K562 (cell line): ENCODE results near the gene CD22. TPM values are rescaled to one million over a fixed set of nuclear protein-coding genes. Genes with fewer than 3 reads are reported as not detected.

Experiments used
- CBX1 ChIP-seq: sonication (generic); IDR thresholded peaks from 2 replicates; pipeline ENCODE4 v1.6.1; 2016; ENCODE audit warnings: antibody characterized with exemption, low read depth, mild to moderate bottlenecking
- CBX2 ChIP-seq: fragments of 200-600 bp; sonication (generic); IDR thresholded peaks from one replicate; pipeline ENCODE4 v1.6.1; 2012; ENCODE audit warnings: mild to moderate bottlenecking, low read length, inconsistent platforms; ENCODE audit not compliant: insufficient read depth, poor library complexity, severe bottlenecking
- CREM ChIP-seq: IDR thresholded peaks from 2 replicates; pipeline ENCODE4 v1.6.1; 2014; ENCODE audit warnings: antibody characterized with exemption, low read depth
- ESRRA ChIP-seq: fragments of 450-650 bp; IDR thresholded peaks from 2 replicates; pipeline ENCODE4 v1.6.1; 2014; ENCODE audit warnings: low read depth, mild to moderate bottlenecking, moderate library complexity, borderline replicate concordance
- MEIS2 ChIP-seq: fragments of 450-650 bp; IDR thresholded peaks from 2 replicates; pipeline ENCODE4 v1.6.1; 2014; ENCODE audit warnings: mild to moderate bottlenecking; ENCODE audit not compliant: partially characterized antibody
- NCOA4 ChIP-seq: fragments of 450-650 bp; IDR thresholded peaks from 2 replicates; pipeline ENCODE4 v1.6.1; 2018; ENCODE audit warnings: mild to moderate bottlenecking; ENCODE audit not compliant: partially characterized antibody
- SIRT6 ChIP-seq: IDR thresholded peaks from one replicate; pipeline ENCODE4 v1.6.1; 2012; ENCODE audit warnings: low read depth, mild to moderate bottlenecking, control low read depth, inconsistent platforms, low read length, moderate library complexity
- TAF9B ChIP-seq: fragments of 450-650 bp; IDR thresholded peaks from 2 replicates; pipeline ENCODE4 v1.6.1; 2018; ENCODE audit warnings: mild to moderate bottlenecking; ENCODE audit not compliant: partially characterized antibody
- TRIM24 ChIP-seq, 2 experiments: fragments of 450-650 bp; IDR thresholded peaks; 2 replicates each; pipeline ENCODE4 v1.6.1; 2016
- ZNF24 ChIP-seq: fragments of 450-650 bp; IDR thresholded peaks from 2 replicates; pipeline ENCODE4 v1.6.1; 2016
- ZNF785 ChIP-seq: fragments of 250-450 bp; sonication (Bioruptor Pico); IDR thresholded peaks from 2 replicates; pipeline ENCODE4 v1.4.0; 2020; ENCODE audit warnings: mild to moderate bottlenecking
- ZZZ3 ChIP-seq: fragments of 450-650 bp; IDR thresholded peaks from 2 replicates; pipeline ENCODE4 v1.6.1; 2016; ENCODE audit warnings: antibody characterized with exemption, mild to moderate bottlenecking, moderate library complexity
- polyA plus RNA-seq, 8 experiments: library from polyadenylated mRNA; depleted of rRNA in 4 of 8; stranded (reverse) in 5 of 8; unstranded in 3 of 8; fragments of >200 nt; fragmentation: Nextera tagmentation in 2 of 8; fragmentation: Illumina TruSeq in 1 of 8; extraction: Ambion mirVana in 2 of 8; extraction: Trizol in 1 of 8; gene quantifications; 2 replicates each; pipeline versions ENCODE4 v1.2.1 to v1.2.3, GENCODE V29; 2011 to 2014; ENCODE audit warnings: inconsistent platforms in 1 of 8, missing spikeins in 1 of 8
- total RNA-seq, 7 experiments: library from RNA; depleted of rRNA in 6 of 7; stranded (reverse); fragments of >200 nt in 6 of 7; fragmentation: Illumina TruSeq in 2 of 7; extraction: Trizol in 2 of 7; gene quantifications; 2 replicates each; pipeline versions ENCODE4 v1.2.1 to v1.2.3, GENCODE V29; 2011 to 2021; ENCODE audit warnings: low replicate concordance in 1 of 7
- TF ChIP-seq, protein P1 (sequence below): conservative IDR thresholded peaks from 2 replicates; pipeline ENCODE4 v1.6.1; 2011; ENCODE audit warnings: low read depth, mild to moderate bottlenecking, low read length; ENCODE audit not compliant: control insufficient read depth
- TF ChIP-seq, protein P2 (sequence below), 2 experiments: IDR thresholded peaks; 2 replicates each; pipeline ENCODE4 v1.6.1; 2012; ENCODE audit warnings: improper control_type of control experiment in 2 of 2, low read depth in 2 of 2, low read length in 2 of 2, borderline replicate concordance in 1 of 2
- TF ChIP-seq, protein P3 (sequence below): sonication (generic); formaldehyde crosslinking; IDR thresholded peaks from 2 replicates; pipeline ENCODE4 v1.8.0; 2022; ENCODE audit warnings: mild to moderate bottlenecking, missing genetic modification reagents, borderline replicate concordance
- TF ChIP-seq, protein P4 (sequence below): sonication (generic); formaldehyde crosslinking; IDR thresholded peaks from 2 replicates; pipeline ENCODE4 v1.8.0; 2022; ENCODE audit warnings: mild to moderate bottlenecking, missing genetic modification reagents
- TF ChIP-seq, protein P5 (sequence below): sonication (generic); formaldehyde crosslinking; IDR thresholded peaks from 2 replicates; pipeline ENCODE4 v1.8.0; 2022; ENCODE audit warnings: mild to moderate bottlenecking, missing genetic modification reagents

The CD22 gene
- total and polyA plus RNA-seq, 9 of the 15 experiments (the other 6 are each of a cell fraction or from before 2014, with no cell fraction given), result 0.29 to 5.0 (median 3.5) TPM

DNA sequence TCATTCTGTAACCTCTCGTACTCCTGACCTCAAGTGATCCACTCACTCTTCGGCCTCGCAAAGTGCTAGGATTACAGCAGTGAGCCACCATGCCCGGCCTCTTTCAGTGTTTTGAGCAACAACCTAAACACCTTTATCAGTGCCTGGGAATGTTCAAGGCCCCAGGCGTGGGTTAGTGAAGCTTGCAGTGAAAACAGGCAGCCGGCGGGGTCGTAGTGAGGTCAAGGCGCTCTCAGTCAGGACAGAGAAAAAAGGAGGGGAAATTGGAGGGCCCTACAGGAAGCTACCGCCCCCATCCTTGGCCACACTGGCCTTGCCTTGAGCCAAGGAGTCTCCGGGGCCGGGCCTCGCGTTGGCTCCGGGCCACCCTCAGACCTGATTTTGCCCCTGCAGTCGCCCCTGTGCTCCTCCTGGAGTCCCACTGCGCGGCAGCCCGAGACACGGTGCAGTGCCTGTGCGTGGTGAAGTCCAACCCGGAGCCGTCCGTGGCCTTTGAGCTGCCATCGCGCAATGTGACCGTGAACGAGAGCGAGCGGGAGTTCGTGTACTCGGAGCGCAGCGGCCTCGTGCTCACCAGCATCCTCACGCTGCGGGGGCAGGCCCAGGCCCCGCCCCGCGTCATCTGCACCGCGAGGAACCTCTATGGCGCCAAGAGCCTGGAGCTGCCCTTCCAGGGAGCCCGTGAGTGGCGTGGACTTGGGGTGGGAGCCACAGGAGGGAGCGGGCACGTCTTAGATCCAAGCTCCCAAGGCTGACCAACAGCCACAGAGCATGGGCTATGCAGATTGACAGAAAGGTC, 19.3 kb upstream of the CD22 start (continued):
- TF ChIP-seq, protein P1, sequence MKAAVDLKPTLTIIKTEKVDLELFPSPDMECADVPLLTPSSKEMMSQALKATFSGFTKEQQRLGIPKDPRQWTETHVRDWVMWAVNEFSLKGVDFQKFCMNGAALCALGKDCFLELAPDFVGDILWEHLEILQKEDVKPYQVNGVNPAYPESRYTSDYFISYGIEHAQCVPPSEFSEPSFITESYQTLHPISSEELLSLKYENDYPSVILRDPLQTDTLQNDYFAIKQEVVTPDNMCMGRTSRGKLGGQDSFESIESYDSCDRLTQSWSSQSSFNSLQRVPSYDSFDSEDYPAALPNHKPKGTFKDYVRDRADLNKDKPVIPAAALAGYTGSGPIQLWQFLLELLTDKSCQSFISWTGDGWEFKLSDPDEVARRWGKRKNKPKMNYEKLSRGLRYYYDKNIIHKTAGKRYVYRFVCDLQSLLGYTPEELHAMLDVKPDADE, result no peak
- TF ChIP-seq, protein P2, sequence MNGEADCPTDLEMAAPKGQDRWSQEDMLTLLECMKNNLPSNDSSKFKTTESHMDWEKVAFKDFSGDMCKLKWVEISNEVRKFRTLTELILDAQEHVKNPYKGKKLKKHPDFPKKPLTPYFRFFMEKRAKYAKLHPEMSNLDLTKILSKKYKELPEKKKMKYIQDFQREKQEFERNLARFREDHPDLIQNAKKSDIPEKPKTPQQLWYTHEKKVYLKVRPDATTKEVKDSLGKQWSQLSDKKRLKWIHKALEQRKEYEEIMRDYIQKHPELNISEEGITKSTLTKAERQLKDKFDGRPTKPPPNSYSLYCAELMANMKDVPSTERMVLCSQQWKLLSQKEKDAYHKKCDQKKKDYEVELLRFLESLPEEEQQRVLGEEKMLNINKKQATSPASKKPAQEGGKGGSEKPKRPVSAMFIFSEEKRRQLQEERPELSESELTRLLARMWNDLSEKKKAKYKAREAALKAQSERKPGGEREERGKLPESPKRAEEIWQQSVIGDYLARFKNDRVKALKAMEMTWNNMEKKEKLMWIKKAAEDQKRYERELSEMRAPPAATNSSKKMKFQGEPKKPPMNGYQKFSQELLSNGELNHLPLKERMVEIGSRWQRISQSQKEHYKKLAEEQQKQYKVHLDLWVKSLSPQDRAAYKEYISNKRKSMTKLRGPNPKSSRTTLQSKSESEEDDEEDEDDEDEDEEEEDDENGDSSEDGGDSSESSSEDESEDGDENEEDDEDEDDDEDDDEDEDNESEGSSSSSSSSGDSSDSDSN (IDR thresholded peaks at IDR 0.05; ENCODE audit: borderline replicate concordance in 1 of 2, low read depth in 2 of 2, low read length in 2 of 2), result no peak
- TF ChIP-seq, protein P3, sequence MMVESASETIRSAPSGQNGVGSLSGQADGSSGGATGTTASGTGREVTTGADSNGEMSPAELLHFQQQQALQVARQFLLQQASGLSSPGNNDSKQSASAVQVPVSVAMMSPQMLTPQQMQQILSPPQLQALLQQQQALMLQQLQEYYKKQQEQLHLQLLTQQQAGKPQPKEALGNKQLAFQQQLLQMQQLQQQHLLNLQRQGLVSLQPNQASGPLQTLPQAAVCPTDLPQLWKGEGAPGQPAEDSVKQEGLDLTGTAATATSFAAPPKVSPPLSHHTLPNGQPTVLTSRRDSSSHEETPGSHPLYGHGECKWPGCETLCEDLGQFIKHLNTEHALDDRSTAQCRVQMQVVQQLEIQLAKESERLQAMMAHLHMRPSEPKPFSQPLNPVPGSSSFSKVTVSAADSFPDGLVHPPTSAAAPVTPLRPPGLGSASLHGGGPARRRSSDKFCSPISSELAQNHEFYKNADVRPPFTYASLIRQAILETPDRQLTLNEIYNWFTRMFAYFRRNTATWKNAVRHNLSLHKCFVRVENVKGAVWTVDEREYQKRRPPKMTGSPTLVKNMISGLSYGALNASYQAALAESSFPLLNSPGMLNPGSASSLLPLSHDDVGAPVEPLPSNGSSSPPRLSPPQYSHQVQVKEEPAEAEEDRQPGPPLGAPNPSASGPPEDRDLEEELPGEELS (CRISPR knock-in tag), result no peak
- TF ChIP-seq CBX1 (no peak), SIRT6 (no peak), TAF9B (no peak), MEIS2 (no peak), CREM (no peak), ESRRA (no peak), ZZZ3 (no peak), CBX2 (no peak), ZNF785 (CRISPR knock-in tag) (no peak), ZNF24 (no peak), TRIM24 (IDR thresholded peaks at IDR 0.05) (no peak; a peak in 1 of 4 replicates), NCOA4 (no peak)
- TF ChIP-seq, protein P4, sequence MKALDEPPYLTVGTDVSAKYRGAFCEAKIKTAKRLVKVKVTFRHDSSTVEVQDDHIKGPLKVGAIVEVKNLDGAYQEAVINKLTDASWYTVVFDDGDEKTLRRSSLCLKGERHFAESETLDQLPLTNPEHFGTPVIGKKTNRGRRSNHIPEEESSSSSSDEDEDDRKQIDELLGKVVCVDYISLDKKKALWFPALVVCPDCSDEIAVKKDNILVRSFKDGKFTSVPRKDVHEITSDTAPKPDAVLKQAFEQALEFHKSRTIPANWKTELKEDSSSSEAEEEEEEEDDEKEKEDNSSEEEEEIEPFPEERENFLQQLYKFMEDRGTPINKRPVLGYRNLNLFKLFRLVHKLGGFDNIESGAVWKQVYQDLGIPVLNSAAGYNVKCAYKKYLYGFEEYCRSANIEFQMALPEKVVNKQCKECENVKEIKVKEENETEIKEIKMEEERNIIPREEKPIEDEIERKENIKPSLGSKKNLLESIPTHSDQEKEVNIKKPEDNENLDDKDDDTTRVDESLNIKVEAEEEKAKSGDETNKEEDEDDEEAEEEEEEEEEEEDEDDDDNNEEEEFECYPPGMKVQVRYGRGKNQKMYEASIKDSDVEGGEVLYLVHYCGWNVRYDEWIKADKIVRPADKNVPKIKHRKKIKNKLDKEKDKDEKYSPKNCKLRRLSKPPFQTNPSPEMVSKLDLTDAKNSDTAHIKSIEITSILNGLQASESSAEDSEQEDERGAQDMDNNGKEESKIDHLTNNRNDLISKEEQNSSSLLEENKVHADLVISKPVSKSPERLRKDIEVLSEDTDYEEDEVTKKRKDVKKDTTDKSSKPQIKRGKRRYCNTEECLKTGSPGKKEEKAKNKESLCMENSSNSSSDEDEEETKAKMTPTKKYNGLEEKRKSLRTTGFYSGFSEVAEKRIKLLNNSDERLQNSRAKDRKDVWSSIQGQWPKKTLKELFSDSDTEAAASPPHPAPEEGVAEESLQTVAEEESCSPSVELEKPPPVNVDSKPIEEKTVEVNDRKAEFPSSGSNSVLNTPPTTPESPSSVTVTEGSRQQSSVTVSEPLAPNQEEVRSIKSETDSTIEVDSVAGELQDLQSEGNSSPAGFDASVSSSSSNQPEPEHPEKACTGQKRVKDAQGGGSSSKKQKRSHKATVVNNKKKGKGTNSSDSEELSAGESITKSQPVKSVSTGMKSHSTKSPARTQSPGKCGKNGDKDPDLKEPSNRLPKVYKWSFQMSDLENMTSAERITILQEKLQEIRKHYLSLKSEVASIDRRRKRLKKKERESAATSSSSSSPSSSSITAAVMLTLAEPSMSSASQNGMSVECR, result no peak
- TF ChIP-seq, protein P5, sequence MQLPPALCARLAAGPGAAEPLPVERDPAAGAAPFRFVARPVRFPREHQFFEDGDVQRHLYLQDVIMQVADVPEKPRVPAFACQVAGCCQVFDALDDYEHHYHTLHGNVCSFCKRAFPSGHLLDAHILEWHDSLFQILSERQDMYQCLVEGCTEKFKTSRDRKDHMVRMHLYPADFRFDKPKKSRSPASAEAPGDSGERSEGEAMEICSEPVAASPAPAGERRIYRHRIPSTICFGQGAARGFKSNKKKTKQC (CRISPR knock-in tag), result no peak; the same call in 1 of the 2 replicates
